DND-41 (cell line): ENCODE results near the gene RTF2.
A peak's percentile ranks its signal among the peaks of the same experiment; 100 is the strongest.

ENCODE experiments used
- ATAC-seq: fragments of 200-7000 bp; cut with Tn5 transposase; 3 replicates; pipeline ENCODE4 v1.9.1; 2021; ENCODE audit warnings: low read depth; ENCODE audit not compliant: insufficient read depth
- DNase-seq: peaks from one replicate; pipeline ENCODE4 v3.0.0-alpha.2; 2020
- H2AFZ ChIP-seq: 2 replicates; pipeline ENCODE4 v1.6.0; 2012; ENCODE audit warnings: low read depth, low read length
- H3K27ac ChIP-seq: 2 replicates; pipeline ENCODE4 v1.5.1; 2012; ENCODE audit warnings: low read length, inconsistent platforms
- H3K27me3 ChIP-seq: fragments of 200-600 bp; sonication (generic); 2 replicates; pipeline ENCODE4 v1.6.0; 2012; ENCODE audit warnings: low read length, mild to moderate bottlenecking, inconsistent platforms; ENCODE audit not compliant: insufficient read depth, poor library complexity
- H3K36me3 ChIP-seq: 2 replicates; pipeline ENCODE4 v1.5.1; 2012; ENCODE audit warnings: low read length, inconsistent platforms; ENCODE audit not compliant: insufficient read depth
- H3K4me1 ChIP-seq: 2 replicates; pipeline ENCODE4 v1.5.1; 2012; ENCODE audit warnings: mild to moderate bottlenecking, low read length; ENCODE audit not compliant: insufficient read depth
- H3K4me2 ChIP-seq: 2 replicates; pipeline ENCODE4 v1.6.0; 2012; ENCODE audit warnings: mild to moderate bottlenecking, moderate library complexity, low read length, inconsistent platforms; ENCODE audit not compliant: insufficient read depth
- H3K4me3 ChIP-seq, 2 experiments: fragments of 200-600 bp in 1 of 2; shearing (Covaris generic) in 1 of 2; 2 replicates each; pipeline ENCODE4 v1.5.1; 2012 to 2016; ENCODE audit warnings: inconsistent platforms in 2 of 2, low read length in 2 of 2, mild to moderate bottlenecking in 2 of 2, low read depth in 1 of 2, moderate library complexity in 1 of 2
- H3K79me2 ChIP-seq: 2 replicates; pipeline ENCODE4 v1.6.0; 2012; ENCODE audit warnings: low read length, inconsistent platforms; ENCODE audit not compliant: insufficient read depth
- H3K9ac ChIP-seq: 2 replicates; pipeline ENCODE4 v1.6.0; 2012; ENCODE audit warnings: low read depth, mild to moderate bottlenecking, inconsistent platforms, low read length, moderate library complexity
- H3K9me3 ChIP-seq: 2 replicates; pipeline ENCODE4 v1.5.1; 2012; ENCODE audit warnings: low read length, moderate library complexity, mild to moderate bottlenecking, inconsistent platforms; ENCODE audit not compliant: insufficient read depth, severe bottlenecking
- H4K20me1 ChIP-seq: 2 replicates; pipeline ENCODE4 v1.6.0; 2012; ENCODE audit warnings: low read length; ENCODE audit not compliant: insufficient read depth
- EZH2 ChIP-seq: IDR thresholded peaks from 3 replicates; pipeline ENCODE4 v1.6.1; 2012; ENCODE audit warnings: borderline replicate concordance, low read depth, mild to moderate bottlenecking, moderate library complexity, low read length, inconsistent platforms; ENCODE audit not compliant: severe bottlenecking
- TF ChIP-seq, protein P1 (sequence below): IDR thresholded peaks from 2 replicates; pipeline ENCODE4 v1.5.1; 2012; ENCODE audit warnings: borderline replicate concordance, low read length, moderate library complexity, mild to moderate bottlenecking; ENCODE audit not compliant: poor library complexity, severe bottlenecking; ENCODE audit errors: extremely low read depth

Gene RTF2

DNA sequence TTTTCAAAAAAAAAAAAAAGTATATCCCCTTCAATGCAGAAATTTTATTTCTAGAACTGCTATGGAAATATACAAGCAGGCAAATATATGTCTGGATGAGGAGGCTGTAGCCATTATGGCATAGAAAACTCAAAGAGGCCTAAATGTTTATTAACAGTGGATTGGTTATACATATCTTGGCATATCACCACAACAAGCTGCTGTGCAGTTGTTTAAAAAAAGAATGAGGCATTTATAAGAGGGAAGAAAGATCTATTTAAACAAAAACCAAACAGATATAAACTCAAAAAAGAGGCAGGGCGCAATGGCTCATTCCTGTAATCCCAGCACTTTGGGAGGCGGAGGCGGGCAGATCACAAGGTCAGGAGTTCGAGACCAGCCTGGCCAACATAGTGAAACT lies 30.1 kb upstream of the RTF2 start:
- H3K27me3 ChIP-seq = no peaks in the 10 kb centered on the region
- ATAC-seq (no peak), DNase-seq (no peak)
- H4K20me1 ChIP-seq = no peaks in the 10 kb centered on the region
- H3K27ac ChIP-seq = no peak overlapping the region
- no peak overlapping the region for H2AFZ ChIP-seq
- H3K9me3 ChIP-seq = no peaks in the 10 kb centered on the region
- H3K36me3 ChIP-seq = no peaks in the 10 kb centered on the region
- TF ChIP-seq, protein P1, sequence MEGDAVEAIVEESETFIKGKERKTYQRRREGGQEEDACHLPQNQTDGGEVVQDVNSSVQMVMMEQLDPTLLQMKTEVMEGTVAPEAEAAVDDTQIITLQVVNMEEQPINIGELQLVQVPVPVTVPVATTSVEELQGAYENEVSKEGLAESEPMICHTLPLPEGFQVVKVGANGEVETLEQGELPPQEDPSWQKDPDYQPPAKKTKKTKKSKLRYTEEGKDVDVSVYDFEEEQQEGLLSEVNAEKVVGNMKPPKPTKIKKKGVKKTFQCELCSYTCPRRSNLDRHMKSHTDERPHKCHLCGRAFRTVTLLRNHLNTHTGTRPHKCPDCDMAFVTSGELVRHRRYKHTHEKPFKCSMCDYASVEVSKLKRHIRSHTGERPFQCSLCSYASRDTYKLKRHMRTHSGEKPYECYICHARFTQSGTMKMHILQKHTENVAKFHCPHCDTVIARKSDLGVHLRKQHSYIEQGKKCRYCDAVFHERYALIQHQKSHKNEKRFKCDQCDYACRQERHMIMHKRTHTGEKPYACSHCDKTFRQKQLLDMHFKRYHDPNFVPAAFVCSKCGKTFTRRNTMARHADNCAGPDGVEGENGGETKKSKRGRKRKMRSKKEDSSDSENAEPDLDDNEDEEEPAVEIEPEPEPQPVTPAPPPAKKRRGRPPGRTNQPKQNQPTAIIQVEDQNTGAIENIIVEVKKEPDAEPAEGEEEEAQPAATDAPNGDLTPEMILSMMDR = no peak
- no peak for TF ChIP-seq EZH2
- no peak overlapping the region for H3K4me2 ChIP-seq
- H3K79me2 ChIP-seq = no peaks in the 10 kb centered on the region
- H3K4me1 ChIP-seq = peaks cover 8% of the 10 kb centered on the region
- H3K4me3 ChIP-seq = no peak overlapping the region
- no peak overlapping the region for H3K9ac ChIP-seq

GRCh38 chr20:56439771-56440291 lies 28.6 kb upstream of the RTF2 start:
- H3K4me1 ChIP-seq = peaks cover 8% of the 10 kb centered on the region
- ATAC-seq (peak; percentile 66), DNase-seq (no peak)
- no peaks in the 10 kb centered on the region for H4K20me1 ChIP-seq
- H3K9ac ChIP-seq = no peak overlapping the region
- H3K27ac ChIP-seq = no peak overlapping the region
- TF ChIP-seq, protein P1 = no peak
- no peak for TF ChIP-seq EZH2
- H3K79me2 ChIP-seq = no peaks in the 10 kb centered on the region
- no peaks in the 10 kb centered on the region for H3K27me3 ChIP-seq
- H2AFZ ChIP-seq = no peak overlapping the region
- H3K9me3 ChIP-seq = no peaks in the 10 kb centered on the region
- H3K36me3 ChIP-seq = no peaks in the 10 kb centered on the region
- H3K4me3 ChIP-seq = no peak overlapping the region
- H3K4me2 ChIP-seq = no peak overlapping the region

DNA sequence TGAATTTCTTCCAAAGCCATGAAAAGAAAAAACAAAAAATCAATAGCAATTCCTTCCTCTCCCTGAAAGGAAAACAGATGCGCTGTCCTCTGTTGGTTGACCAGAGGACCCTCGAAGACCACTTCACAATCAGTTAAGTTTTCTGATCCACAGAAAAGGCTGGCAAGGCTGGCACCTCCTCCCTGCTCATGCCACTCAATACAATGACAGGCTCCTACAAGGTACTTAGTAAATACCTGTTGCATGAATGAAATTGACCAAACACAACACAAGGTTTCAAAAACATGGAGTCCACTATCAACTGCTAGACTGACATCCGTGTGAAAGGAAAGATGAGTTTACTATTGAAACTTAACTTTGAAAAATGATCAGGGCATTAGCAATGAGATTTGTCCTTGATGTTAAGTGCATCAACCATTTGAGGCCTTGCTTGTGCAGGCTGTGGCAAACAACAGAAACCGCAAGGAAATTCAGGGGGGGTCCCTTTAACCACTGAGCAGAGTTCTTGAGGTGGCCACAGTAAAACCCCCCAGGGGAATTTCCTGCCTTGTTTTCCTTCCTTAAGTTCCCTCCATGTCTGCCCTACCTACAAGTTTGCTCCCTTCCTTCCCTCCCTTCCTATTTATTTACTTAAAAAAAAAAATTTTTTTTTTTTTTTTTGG lies 27.9 kb upstream of the RTF2 start:
- DNase-seq = peak; percentile 67
- H3K9ac ChIP-seq = no peak overlapping the region
- H3K4me2 ChIP-seq = no peak overlapping the region

More for the DNA sequence above, 27.9 kb upstream of the RTF2 start:
- H4K20me1 ChIP-seq = no peaks in the 10 kb centered on the region; the same call in 1 of the 2 replicates
- peaks cover 8% of the 10 kb centered on the region for H3K4me1 ChIP-seq
- peak; percentile 86 for ATAC-seq
- no peaks in the 10 kb centered on the region for H3K27me3 ChIP-seq
- H3K9me3 ChIP-seq = no peaks in the 10 kb centered on the region
- no peak overlapping the region for H3K27ac ChIP-seq
- TF ChIP-seq, protein P1 = no peak
- TF ChIP-seq EZH2 = no peak
- no peaks in the 10 kb centered on the region for H3K79me2 ChIP-seq
- H2AFZ ChIP-seq = no peak overlapping the region
- no peaks in the 10 kb centered on the region for H3K36me3 ChIP-seq
- no peak overlapping the region for H3K4me3 ChIP-seq
